Mesenchymal stem cell (in vitro differentiated cells and primary cell): ENCODE data around the gene CT83. TPM values are rescaled to one million over a fixed set of nuclear protein-coding genes. Genes with fewer than 3 reads are reported as not detected.

Experiments
- DNase-seq: peaks from one replicate; pipeline ENCODE4 v3.0.0-alpha.2; 2013
- H2AFZ ChIP-seq: one replicate; pipeline ENCODE4 v1.6.1; 2013; ENCODE audit warnings: low read depth, mild to moderate bottlenecking, control low read depth, inconsistent platforms, low read length, moderate library complexity
- H2AK5ac ChIP-seq: 2 replicates; pipeline ENCODE4 v1.6.1; 2013; ENCODE audit warnings: low read length, moderate library complexity, mild to moderate bottlenecking, inconsistent platforms; ENCODE audit not compliant: severe bottlenecking
- H2BK120ac ChIP-seq: one replicate; pipeline ENCODE4 v1.6.1; 2013; ENCODE audit warnings: low read depth, mild to moderate bottlenecking, inconsistent platforms, low read length, moderate library complexity
- H2BK12ac ChIP-seq, 2 experiments: one replicate each; pipeline ENCODE4 v1.6.1; 2013; ENCODE audit warnings: inconsistent platforms in 2 of 2, low read length in 2 of 2, mild to moderate bottlenecking in 2 of 2, moderate library complexity in 2 of 2, control low read depth in 1 of 2
- H2BK15ac ChIP-seq: one replicate; pipeline ENCODE4 v1.6.1; 2013; ENCODE audit warnings: mild to moderate bottlenecking, low read depth, inconsistent platforms; ENCODE audit not compliant: poor library complexity, severe bottlenecking
- H2BK5ac ChIP-seq: 2 replicates; pipeline ENCODE4 v1.6.1; 2013; ENCODE audit warnings: low read depth, mild to moderate bottlenecking, low read length, control low read depth, inconsistent platforms; ENCODE audit not compliant: poor library complexity, severe bottlenecking
- H3K14ac ChIP-seq, 2 experiments: one replicate each; pipeline ENCODE4 v1.6.1; 2013; ENCODE audit warnings: inconsistent platforms in 2 of 2, low read length in 2 of 2, control low read depth in 1 of 2, mild to moderate bottlenecking in 1 of 2, moderate library complexity in 1 of 2
- H3K18ac ChIP-seq, 2 experiments: one replicate each; pipeline ENCODE4 v1.6.1; 2013; ENCODE audit warnings: inconsistent platforms in 2 of 2, low read length in 2 of 2, control low read depth in 1 of 2, low read depth in 1 of 2, mild to moderate bottlenecking in 1 of 2
- H3K23ac ChIP-seq, 2 experiments: one replicate each; pipeline ENCODE4 v1.6.1; 2013; ENCODE audit warnings: inconsistent platforms in 2 of 2, low read length in 2 of 2, mild to moderate bottlenecking in 2 of 2, moderate library complexity in 2 of 2, control low read depth in 1 of 2
- H3K27ac ChIP-seq: 2 replicates; pipeline ENCODE4 v1.5.1; 2013; ENCODE audit warnings: mild to moderate bottlenecking, moderate library complexity, low read length, control low read depth, inconsistent platforms; ENCODE audit not compliant: poor library complexity, severe bottlenecking
- H3K27me3 ChIP-seq, 2 experiments: 2 replicates each; pipeline versions ENCODE4 v1.6.1 to v1.7.0; 2013; ENCODE audit warnings: low read length in 2 of 2, mild to moderate bottlenecking in 2 of 2, moderate library complexity in 2 of 2, control low read depth in 1 of 2, inconsistent platforms in 1 of 2; ENCODE audit not compliant: control insufficient read depth in 1 of 2, insufficient read depth in 1 of 2
- H3K36me3 ChIP-seq, 2 experiments: 2 replicates each; pipeline versions ENCODE4 v1.6.1 to v1.7.0; 2013; ENCODE audit warnings: low read length in 2 of 2, control low read depth in 1 of 2, inconsistent platforms in 1 of 2, low read depth in 1 of 2, mild to moderate bottlenecking in 1 of 2; ENCODE audit not compliant: insufficient read depth in 2 of 2, control insufficient read depth in 1 of 2
- H3K4ac ChIP-seq, 2 experiments: one replicate each; pipeline ENCODE4 v1.6.1; 2013; ENCODE audit warnings: inconsistent platforms in 2 of 2, low read length in 2 of 2, mild to moderate bottlenecking in 2 of 2, moderate library complexity in 2 of 2, control low read depth in 1 of 2, low read depth in 1 of 2
- H3K4me1 ChIP-seq: 2 replicates; pipeline ENCODE4 v1.6.1; 2013; ENCODE audit warnings: low read depth, low read length, control low read depth; ENCODE audit not compliant: control insufficient read depth, insufficient read depth
- H3K4me2 ChIP-seq: 2 replicates; pipeline ENCODE4 v1.6.1; 2013; ENCODE audit warnings: low read length, mild to moderate bottlenecking, inconsistent platforms; ENCODE audit not compliant: poor library complexity, severe bottlenecking
- H3K4me3 ChIP-seq, 2 experiments: 2 replicates each; pipeline versions ENCODE4 v1.5.1 to v1.7.0; 2013; ENCODE audit warnings: low read length in 2 of 2, mild to moderate bottlenecking in 2 of 2, control low read depth in 1 of 2, low read depth in 1 of 2; ENCODE audit not compliant: insufficient read depth in 1 of 2
- H3K79me1 ChIP-seq: replicated peaks from 2 replicates; pipeline ENCODE4 v1.6.1; 2013; ENCODE audit warnings: mild to moderate bottlenecking, control low read depth, low read length, inconsistent platforms; ENCODE audit not compliant: poor library complexity, severe bottlenecking
- H3K9ac ChIP-seq: 2 replicates; pipeline ENCODE4 v1.7.0; 2013; ENCODE audit warnings: mild to moderate bottlenecking, low read length, moderate library complexity
- H3K9me3 ChIP-seq: 2 replicates; pipeline ENCODE4 v1.7.0; 2013; ENCODE audit warnings: mild to moderate bottlenecking, low read length; ENCODE audit not compliant: control insufficient read depth
- H4K8ac ChIP-seq: one replicate; pipeline ENCODE4 v1.6.1; 2013; ENCODE audit warnings: inconsistent platforms, mild to moderate bottlenecking, low read length, moderate library complexity
- H4K91ac ChIP-seq: one replicate; pipeline ENCODE4 v1.6.1; 2013; ENCODE audit warnings: mild to moderate bottlenecking, low read length, inconsistent platforms
- WGBS: methylation state at CpG from one replicate; pipeline ENCODE4 v1.1.7; 2013; ENCODE audit warnings: mixed read lengths; 5-methylcytosine and 5-hydroxymethylcytosine counted together
- polyA plus RNA-seq, 2 experiments: library from polyadenylated mRNA; stranded (reverse); fragments of 200-250 nt; gene quantifications; one replicate each; pipeline ENCODE4 v1.2.3, GENCODE V29; 2013

Gene CT83
- polyA plus RNA-seq (2013, experiment 1 of 2) = not detected
- not detected for polyA plus RNA-seq (2013, experiment 2 of 2)

GRCh38 chrX:116462822-116463221 lies at the start of gene CT83:
CT83 (minus strand) TSS chrX:116462976; CDS start chrX:116462856, 120 bp downstream.
- Histone ChIP-seq H3K27me3 (peaks cover 0 to 3% of the 10 kb centered on the region in 2 experiments), H2BK15ac (no peak within 1 kb of the TSS), H2AFZ (no peak within 1 kb of the TSS), H3K23ac (no peak within 1 kb of the TSS), H3K79me1 (no peaks in the 10 kb centered on the region), H2BK120ac (no peak within 1 kb of the TSS), H2BK12ac (no peak within 1 kb of the TSS), H3K4ac (no peak within 1 kb of the TSS), H3K9ac (no peak within 1 kb of the TSS), H3K4me3 (no peak within 1 kb of the TSS), H2BK5ac (no peak within 1 kb of the TSS), H3K4me2 (no peak within 1 kb of the TSS), H4K91ac (no peak within 1 kb of the TSS), H3K36me3 (no peaks in the 10 kb centered on the region), H3K27ac (no peak within 1 kb of the TSS), H4K8ac (no peak within 1 kb of the TSS), H3K4me1 (no peaks in the 10 kb centered on the region), H3K14ac (no peak within 1 kb of the TSS), H2AK5ac (no peak within 1 kb of the TSS), H3K9me3 (no peaks in the 10 kb centered on the region), H3K18ac (no peak within 1 kb of the TSS)
- DNase-seq = no peak
- 94% methylated on average over 17 of the region's 18 CpGs for WGBS

GRCh38 chrX:116499780-116500179 lies 37.0 kb upstream of the CT83 start:
- Histone ChIP-seq H3K4ac (no peak overlapping the region), H3K4me1 (no peaks in the 10 kb centered on the region), H2BK12ac (no peak overlapping the region), H3K36me3 (no peaks in the 10 kb centered on the region), H4K91ac (no peak overlapping the region), H3K79me1 (no peaks in the 10 kb centered on the region), H3K27me3 (no peaks in the 10 kb centered on the region), H3K27ac (no peak overlapping the region), H2BK120ac (no peak overlapping the region), H3K4me2 (no peak overlapping the region), H2BK5ac (no peak overlapping the region), H2AK5ac (no peak overlapping the region), H3K18ac (no peak overlapping the region), H3K9ac (no peak overlapping the region), H3K4me3 (no peak overlapping the region), H3K14ac (no peak overlapping the region), H2BK15ac (no peak overlapping the region), H3K23ac (no peak overlapping the region), H2AFZ (no peak overlapping the region), H4K8ac (no peak overlapping the region), H3K9me3 (no peaks in the 10 kb centered on the region)
- DNase-seq = no peak

- H3K9me3 ChIP-seq = no peaks in the 10 kb centered on the region
- no peaks in the 10 kb centered on the region for H3K79me1 ChIP-seq
- no peak overlapping the region for H3K18ac ChIP-seq
- no peak overlapping the region for H3K23ac ChIP-seq
- H2AFZ ChIP-seq = no peak overlapping the region
- no peak overlapping the region for H3K4me2 ChIP-seq
- H3K27me3 ChIP-seq = no peaks in the 10 kb centered on the region
- H2AK5ac ChIP-seq = no peak overlapping the region
- H3K4ac ChIP-seq = no peak overlapping the region
- DNase-seq = no peak
- no peaks in the 10 kb centered on the region for H3K4me1 ChIP-seq
- no CpG with 5 or more reads among the region's 2 CpGs for WGBS
- H4K8ac ChIP-seq = no peak overlapping the region
- H3K36me3 ChIP-seq = no peaks in the 10 kb centered on the region
- no peak overlapping the region for H2BK15ac ChIP-seq
- H3K27ac ChIP-seq = no peak overlapping the region
- no peak overlapping the region for H3K4me3 ChIP-seq
- no peak overlapping the region for H4K91ac ChIP-seq
- H2BK12ac ChIP-seq = no peak overlapping the region
- H3K9ac ChIP-seq = no peak overlapping the region
- no peak overlapping the region for H2BK5ac ChIP-seq
- H3K14ac ChIP-seq = no peak overlapping the region
- no peak overlapping the region for H2BK120ac ChIP-seq
Observed at GRCh38 chrX:116493271-116493670, 30.5 kb upstream of the CT83 start.

GRCh38 chrX:116490104-116490503 lies 27.3 kb upstream of the CT83 start:
- Histone ChIP-seq H2AK5ac (no peak overlapping the region), H3K36me3 (no peaks in the 10 kb centered on the region), H3K4me2 (no peak overlapping the region), H2AFZ (no peak overlapping the region), H4K8ac (no peak overlapping the region), H2BK15ac (no peak overlapping the region), H3K4me3 (no peak overlapping the region), H3K4me1 (no peaks in the 10 kb centered on the region), H3K18ac (no peak overlapping the region), H3K14ac (no peak overlapping the region), H2BK120ac (no peak overlapping the region), H3K27ac (no peak overlapping the region), H3K23ac (no peak overlapping the region), H4K91ac (no peak overlapping the region), H3K9ac (no peak overlapping the region), H2BK12ac (no peak overlapping the region), H3K4ac (no peak overlapping the region), H3K9me3 (no peaks in the 10 kb centered on the region), H3K79me1 (no peaks in the 10 kb centered on the region), H2BK5ac (no peak overlapping the region), H3K27me3 (no peaks in the 10 kb centered on the region)
- no peak for DNase-seq
